Measurements from ENCODE around the gene FAM153A.
"Not testable (repeated sequence)": the region's sequence is repeated elsewhere in the genome, so short reads cannot be mapped to it uniquely, and the experiment has no call there.

The FAM153A gene

DNA sequence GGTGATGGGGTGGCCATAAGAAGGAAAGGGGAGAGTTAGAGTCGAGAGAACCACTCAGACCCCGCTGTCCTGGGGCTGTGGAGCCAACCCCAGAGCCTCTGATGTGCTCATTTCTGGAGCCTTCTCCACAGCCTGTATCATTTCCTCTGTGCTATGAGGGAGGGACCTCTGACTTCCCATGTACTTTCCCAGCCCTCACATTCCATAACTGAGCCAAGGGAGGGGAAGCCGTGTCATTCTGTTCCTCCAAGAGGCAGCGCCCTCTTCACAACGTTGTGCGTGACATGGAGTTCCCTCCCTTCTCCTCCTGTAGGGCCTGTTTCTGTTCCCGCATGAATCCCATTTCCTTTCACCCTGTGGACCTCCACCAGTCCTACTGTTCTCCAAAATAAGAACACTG is 57.8 kb downstream of the FAM153A start:
- not testable (repeated sequence) for DNase-seq (ENCODE audit: low read depth in 3 of 3)

DNA sequence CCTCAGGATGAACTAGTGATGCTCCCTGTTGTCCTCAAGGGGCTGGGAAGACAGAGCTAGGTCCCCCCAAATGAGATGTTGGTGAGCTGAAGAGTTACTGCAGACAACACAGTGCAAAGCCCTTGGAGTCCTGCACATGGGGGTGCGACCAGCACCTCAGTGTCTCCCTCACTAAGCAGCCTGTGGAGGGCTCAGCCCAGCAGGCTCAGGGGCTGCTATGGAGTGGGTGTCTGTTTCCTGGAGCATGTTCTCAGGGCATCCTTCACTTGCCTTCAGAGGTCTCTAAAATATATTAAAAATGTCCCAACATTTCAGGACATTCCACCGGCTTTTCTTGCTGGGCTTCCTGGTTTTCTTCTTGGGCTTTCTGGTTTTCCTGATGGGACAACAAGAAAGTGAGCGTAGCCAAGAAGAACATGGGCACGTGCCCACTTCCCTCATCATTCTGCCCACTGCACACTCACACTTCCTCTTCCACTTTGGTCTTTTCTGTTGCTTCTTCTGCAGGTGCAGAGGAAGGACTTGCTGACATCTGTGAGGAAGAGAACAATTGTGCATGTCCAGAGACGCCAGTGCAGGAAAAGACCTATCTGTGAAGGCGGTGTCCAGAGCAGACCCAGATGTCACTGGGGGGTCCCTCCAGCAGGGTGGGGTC is 58.7 kb downstream of the FAM153A start:
- not testable (repeated sequence) for DNase-seq (ENCODE audit: low read depth in 3 of 3)

DNA sequence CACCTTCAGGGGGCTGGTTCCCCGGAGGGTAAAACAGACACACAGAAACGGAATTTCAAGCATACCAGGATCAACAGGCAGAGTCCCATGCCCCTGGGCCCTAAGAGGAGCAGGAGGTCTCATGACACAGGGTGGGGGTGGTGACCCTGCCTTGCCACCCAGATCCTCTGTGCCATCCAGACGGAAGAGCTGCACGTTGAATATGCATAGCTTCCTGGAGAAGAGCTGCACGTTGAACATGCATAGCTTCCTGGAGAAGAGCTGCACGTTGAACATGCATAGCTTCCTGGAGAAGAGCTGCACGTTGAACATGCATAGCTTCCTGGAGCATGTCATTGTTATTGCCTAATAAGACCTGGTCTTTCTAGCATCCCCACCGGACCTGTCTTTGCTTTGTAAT is 59.9 kb downstream of the FAM153A start:
- DNase-seq (ENCODE audit: low read depth in 3 of 3), result not testable (repeated sequence)

DNA sequence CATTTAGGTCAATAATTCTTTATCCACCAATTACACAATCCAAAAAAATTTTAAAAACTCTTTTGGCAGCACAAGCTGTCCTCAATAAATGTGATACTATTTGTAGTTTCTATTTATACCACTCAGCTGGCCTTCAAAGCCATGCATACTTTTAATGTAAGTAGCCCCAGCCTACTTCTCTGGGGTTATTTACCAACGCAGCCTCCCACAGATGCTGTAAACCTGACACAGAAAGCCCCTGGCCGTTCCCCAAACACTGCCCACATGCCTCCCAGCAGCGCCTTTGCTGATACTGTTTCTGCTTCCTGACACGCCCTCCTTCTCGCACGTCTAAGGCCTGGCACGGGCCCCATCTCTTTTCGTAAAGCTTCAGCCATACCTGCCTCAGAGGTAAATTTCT is 62.7 kb downstream of the FAM153A start:
- DNase-seq (ENCODE audit: low read depth in 3 of 3), result not testable (repeated sequence)

DNA sequence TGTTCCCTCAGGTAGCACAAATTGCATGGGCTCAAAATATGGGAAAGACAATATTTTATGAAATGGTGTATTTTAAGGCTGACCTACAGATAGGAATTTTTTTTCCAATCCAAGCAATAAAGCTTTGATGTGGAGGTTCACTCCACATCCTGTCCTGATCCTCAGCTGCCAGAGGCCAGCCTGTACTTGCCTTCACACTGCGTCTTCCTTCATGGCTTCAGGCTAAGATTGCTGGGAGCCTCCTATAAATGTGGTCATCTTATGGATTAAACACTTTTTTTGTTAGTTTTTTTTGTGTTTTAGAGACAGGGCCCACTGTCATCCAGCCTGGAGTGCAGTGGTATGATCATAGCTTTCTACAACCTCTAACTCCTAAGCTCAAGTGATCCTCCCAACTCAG is 67.3 kb downstream of the FAM153A start:
- DNase-seq (ENCODE audit: low read depth in 3 of 3), result not testable (repeated sequence)

DNA sequence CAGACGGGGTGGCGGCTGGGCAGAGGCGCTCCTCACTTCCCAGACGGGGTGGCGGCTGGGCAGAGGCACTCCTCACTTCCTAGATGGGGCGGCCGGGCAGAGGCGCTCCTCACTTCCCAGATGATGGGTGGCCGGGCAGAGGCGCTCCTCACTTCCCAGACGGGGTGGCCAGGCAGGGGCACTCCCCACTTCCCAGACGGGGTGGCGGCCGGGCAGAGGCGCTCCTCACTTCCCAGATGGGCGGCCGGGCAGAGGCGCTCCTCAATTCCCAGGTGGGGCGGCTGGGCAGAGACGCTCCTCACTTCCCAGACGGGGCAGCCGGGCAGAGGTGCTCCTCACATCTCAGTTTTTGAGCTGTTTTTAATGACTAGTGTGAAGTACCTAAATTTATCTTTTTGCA is 86.6 kb downstream of the FAM153A start:
- DNase-seq (ENCODE audit: low read depth in 3 of 3), result not testable (repeated sequence)

DNA sequence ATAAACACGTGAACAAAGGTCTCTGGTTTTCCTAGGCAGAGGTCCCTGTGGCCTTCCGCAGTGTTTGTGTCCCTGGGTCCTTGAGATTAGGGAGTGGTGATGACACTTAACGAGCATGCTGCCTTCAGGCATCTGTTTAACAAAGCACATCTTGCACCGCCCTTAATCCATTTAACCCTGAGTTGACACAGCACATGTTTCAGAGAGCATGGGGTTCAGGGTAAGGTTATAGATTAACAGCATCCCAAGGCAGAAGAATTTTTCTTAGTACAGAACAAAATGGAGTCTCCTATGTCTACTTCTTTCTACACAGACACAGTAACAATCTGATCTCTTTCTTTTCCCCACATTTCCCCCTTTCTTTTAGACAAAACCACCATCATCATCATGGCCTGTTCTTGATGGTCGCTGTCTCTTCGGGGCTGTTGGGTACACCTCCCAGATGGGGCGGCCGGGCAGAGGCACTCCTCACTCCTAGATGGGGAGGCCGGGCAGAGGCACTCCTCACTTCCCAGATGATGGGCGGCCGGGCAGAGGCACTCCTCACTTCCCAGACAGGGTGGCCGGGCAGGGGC is 87.3 kb downstream of the FAM153A start:
- not testable (repeated sequence) for DNase-seq (ENCODE audit: low read depth in 3 of 3)

DNA sequence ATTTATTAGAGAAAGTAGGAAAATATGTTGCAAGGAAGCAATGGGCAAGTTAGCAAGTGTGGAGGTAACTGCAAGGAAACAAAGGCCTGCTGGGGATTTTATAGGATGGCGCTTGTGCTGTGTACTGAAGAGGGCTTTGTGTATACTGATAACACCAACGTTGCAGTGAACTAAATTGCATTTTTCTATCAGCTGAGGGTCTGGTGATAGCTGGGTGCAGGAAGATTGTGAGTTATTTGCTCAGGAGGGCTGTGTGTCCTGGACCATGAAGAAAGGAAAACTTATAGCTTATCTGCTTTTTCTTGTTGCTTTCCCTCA is 88.2 kb downstream of the FAM153A start:
- DNase-seq (ENCODE audit: low read depth in 3 of 3), result not testable (repeated sequence)

DNA sequence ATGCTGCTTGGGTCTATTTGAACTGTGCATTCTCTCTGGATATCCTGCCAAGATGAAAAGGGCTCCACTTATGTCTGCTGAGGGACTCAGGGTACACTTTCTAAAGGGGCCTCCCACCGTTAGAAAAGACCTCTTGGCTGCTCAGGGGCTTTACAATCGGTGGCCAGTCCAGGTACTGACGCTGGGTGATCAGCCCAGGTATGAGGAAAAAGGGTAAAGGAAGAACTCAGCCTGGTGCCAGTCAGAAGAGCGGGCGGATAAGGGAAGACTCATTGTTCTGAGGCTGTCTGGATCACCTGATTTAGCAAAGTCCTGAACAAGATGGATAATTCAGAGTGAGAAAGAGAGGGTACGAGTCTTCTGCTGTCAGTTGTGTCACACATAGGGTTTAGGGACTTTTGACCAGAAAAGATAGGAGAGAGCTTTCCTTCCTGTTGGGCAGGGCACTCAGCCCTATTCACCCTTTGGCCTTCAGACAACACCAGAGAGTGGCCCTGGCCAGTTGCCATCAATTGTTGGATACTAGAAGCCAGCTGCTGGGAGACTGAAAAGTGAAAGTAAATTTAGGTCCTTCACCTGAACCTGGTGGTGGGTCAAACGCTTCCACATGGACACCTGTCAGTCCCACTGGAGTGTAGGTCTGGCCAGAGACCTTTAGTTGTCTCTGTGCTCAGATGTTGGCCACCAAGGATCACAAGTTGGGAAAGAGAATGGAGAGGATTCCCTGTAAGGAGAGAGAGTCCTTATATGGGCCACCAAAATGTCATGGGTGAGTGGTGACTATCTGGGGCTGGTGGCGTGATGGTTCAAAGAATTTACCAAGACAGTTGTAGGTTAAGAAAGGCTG is 88.8 kb downstream of the FAM153A start:
- DNase-seq (ENCODE audit: low read depth in 3 of 3), result not testable (repeated sequence)

DNA sequence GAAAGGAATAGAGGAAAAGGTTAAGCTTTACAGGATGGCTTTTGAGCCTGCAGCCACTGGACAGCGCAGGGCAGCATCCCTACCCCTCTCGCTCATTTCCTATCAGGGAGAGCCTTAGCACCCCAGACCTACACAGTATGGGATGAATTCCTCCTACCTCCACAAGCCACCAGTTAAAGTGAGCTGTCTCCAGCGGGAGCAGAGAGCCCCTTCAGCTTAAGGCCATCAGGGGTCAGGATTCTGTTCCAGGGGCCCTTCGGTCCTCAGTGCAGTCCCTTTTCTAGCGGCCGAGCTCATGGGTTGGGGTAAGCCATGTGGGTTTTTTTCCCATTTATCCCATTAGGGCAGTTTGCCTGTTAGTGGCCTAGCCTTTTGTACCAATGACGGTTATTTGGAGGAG is 89.7 kb downstream of the FAM153A start:
- DNase-seq (ENCODE audit: low read depth in 3 of 3), result not testable (repeated sequence)

DNA sequence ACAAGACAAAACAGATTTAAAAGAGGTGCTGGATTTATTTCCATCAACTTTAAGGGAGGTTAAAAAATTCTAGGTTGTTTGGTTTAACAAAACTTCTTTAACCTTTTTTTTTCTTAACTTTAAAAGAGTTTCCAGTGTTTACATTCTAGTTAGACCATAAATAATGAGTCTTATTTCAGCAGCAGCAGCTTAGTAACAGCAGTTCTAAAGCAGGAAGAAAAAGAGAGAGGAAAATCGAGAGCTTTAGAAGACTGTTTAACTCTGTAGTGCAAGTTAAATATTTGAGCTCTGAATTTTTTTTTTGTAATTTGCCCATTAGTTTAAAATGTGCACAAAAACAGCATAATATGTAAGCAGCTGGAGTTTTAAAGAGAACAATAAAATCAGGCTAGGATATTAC is 90.2 kb downstream of the FAM153A start:
- not testable (repeated sequence) for DNase-seq (ENCODE audit: low read depth in 3 of 3)

DNA sequence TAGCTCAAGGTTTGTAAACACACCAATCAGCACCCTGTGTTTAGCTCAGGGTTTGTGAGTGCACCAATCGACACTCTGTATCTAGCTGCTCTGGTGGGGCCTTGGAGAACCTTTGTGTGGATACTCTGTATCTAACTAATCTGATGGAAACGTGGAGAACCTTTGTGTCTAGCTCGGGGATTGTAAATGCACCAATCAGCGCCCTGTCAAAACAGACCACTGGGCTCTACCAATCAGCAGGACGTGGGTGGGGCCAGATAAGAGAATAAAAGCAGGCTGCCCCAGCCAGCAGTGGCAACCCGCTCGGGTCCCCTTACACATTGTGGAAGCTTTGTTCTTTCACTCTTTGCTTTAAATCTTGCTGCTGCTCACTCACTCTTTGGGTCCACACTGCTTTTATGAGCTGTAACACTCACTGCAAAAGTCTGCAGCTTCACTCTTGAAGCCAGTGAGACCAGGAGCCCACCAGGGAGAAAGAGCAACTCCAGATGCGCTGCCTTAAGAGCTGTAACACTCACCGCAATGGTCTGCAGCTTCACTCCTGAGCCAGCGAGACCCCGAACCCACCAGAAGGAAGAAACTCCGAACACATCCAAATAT is 93.6 kb downstream of the FAM153A start:
- DNase-seq (ENCODE audit: low read depth in 3 of 3), result not testable (repeated sequence)

DNA sequence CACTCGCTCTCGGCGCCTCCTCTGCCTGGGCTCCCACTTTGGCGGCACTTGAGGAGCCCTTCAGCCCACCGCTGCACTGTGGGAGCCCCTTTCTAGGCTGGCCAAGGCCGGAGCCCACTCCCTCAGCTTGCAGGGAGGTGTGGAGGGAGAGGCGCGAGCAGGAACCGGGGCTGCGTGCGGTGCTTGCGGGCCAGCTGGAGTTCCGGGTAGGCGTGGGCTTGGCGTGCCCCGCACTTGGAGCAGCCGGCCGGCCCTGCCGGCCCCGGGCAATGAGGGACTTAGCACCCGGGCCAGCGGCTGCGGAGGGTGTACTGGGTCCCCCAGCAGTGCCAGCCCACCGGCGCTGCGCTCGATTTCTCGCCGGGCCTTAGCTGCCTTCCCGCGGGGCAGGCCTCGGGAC is 94.6 kb downstream of the FAM153A start:
- not testable (repeated sequence) for DNase-seq (ENCODE audit: low read depth in 3 of 3)

DNA sequence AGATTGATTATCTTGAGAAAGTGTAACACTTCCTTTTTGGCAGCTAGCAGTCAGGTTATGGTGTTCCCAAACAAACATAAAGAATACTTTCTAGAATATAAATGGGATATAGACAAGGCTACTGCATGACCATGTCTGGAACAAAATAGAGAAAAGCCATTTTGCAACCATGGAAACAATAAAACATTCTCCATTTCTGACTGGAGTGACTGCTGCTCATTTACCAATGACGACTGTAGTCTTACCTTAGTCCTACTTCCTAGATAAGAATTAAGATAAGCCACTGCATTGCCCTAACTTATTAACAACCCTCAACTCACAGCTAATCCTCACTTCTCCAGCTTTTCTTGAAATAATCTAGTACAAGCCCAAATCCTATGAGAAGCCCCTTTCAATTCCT is 100.8 kb downstream of the FAM153A start:
- DNase-seq (ENCODE audit: low read depth in 3 of 3), result not testable (repeated sequence)

Measured in stimulated activated CD4-positive, alpha-beta T cell treated with anti-CD3 and anti-CD28 coated beads, TNF-alpha, amount 100 ng/mL, for 24 hours (primary cell).